RWPE1 (cell line): ENCODE measurements around the gene TMEM252.

Experiments
- CTCF ChIA-PET: fragments of 350-600 bp; sonication (Branson Sonifier 250); formaldehyde crosslinking; extraction: SDS; loops from one replicate; lab custom pipeline; 2021; lab: Yijun Ruan, JAX
- POLR2A ChIA-PET: fragments of 400-600 bp; formaldehyde crosslinking; extraction: SDS; loops from one replicate; lab custom pipeline; 2020; ENCODE audit warnings: antibody characterized with exemption; ENCODE audit not compliant: low non-redundant PET; lab: Yijun Ruan, JAX
- DNase-seq: peaks from one replicate; pipeline ENCODE4 v3.0.0; 2012; ENCODE audit warnings: low spot score
- H3K27ac ChIP-seq: fragments of 450-650 bp; 2 replicates; pipeline ENCODE4 v1.5.1; 2017
- CTCF ChIP-seq: fragments of 450-650 bp; conservative IDR thresholded peaks from 2 replicates; pipeline ENCODE4 v1.5.1; 2017; ENCODE audit warnings: low read depth, mild to moderate bottlenecking

The TMEM252 gene

DNA sequence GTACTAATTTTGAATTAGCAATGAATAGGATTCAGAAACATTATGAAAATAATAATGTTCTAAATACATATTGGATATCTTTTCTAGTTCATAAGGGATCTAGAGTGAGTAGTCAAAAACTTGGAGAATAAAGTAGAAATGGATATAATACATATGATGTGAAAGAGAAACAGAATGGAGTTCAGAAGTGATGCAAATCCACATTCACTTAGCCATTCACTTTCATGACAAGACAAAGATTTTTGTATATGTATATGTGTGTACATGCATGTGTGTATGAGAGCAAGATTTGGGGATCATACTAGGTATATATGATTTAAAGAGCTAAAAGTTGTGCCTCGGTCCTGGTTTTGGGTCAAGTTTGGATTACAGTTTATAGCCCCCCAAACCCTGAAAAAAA is 34.1 kb downstream of the TMEM252 start:
- CTCF ChIA-PET, result interaction anchor here (0.8 to 1.5 kb wide), 3 partner anchors 8 to 14 kb away, joined by 3 to 6 read pairs (median 4); no protein-coding TSS in a partner anchor
- POLR2A ChIA-PET, result no interaction called here
- no peak for TF ChIP-seq CTCF

DNA sequence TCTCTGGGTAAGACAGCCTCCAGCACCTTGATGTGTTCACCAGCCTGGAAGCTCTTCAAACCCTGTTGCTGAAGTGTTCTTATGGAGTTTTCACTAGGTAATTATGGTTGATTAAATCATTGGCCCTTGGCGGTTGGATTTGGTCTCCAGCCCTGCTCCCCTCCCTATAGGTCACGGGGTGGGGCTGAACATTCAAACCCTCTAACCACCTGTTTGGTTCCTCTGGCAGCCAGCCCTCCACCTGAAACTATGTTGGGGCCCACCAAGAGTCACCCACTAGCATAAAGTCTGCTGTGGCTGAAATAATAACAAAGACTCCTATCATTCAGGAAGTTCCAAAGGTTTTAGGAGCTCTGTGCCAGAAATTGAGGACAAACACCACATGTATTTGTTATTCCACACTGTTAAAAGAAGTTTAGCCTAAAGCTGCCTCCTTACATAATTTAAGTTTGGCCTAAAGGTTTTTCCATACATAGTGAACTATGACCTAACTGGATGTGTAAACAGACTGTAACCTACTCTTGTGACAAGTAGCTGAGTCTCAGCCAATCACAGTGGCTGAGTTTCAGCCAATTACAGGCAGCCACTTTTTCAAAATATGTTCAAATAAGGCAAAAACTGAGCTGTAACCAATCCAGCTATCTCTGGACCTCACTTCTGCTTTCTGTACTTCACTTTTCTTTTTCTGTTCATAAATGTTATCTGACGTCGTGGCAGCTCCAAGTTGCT is 34.8 kb downstream of the TMEM252 start:
- no peak for DNase-seq
- ChIA-PET CTCF (no interaction called here), POLR2A (no interaction called here)
- no peak for TF ChIP-seq CTCF
- no peak overlapping the region for H3K27ac ChIP-seq

More for the DNA sequence above, 34.1 kb downstream of the TMEM252 start:
- H3K27ac ChIP-seq, result no peak overlapping the region
- DNase-seq, result no peak

DNA sequence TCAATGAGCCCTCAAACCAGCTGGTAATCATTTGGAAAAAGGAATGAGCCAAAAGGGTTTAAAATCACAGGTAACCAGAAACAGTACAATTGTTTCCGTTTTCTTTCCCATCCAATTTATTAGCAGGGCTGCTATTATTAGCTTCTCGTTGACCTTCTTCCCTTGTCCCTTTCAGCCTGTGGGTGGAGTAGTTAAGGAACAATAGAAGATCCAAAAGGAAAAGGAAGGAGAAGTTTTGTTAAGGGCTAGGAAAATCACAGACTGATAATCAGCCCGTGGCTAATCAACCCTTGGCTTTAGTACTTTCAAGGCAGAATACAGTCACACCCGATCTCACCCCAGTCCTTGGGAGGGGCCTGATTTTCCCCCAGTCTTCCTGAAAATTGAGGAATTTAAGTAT is 38.4 kb downstream of the TMEM252 start:
- no peak for TF ChIP-seq CTCF
- ChIA-PET CTCF (no interaction called here), POLR2A (no interaction called here)
- DNase-seq, result no peak
- H3K27ac ChIP-seq, result no peak overlapping the region

DNA sequence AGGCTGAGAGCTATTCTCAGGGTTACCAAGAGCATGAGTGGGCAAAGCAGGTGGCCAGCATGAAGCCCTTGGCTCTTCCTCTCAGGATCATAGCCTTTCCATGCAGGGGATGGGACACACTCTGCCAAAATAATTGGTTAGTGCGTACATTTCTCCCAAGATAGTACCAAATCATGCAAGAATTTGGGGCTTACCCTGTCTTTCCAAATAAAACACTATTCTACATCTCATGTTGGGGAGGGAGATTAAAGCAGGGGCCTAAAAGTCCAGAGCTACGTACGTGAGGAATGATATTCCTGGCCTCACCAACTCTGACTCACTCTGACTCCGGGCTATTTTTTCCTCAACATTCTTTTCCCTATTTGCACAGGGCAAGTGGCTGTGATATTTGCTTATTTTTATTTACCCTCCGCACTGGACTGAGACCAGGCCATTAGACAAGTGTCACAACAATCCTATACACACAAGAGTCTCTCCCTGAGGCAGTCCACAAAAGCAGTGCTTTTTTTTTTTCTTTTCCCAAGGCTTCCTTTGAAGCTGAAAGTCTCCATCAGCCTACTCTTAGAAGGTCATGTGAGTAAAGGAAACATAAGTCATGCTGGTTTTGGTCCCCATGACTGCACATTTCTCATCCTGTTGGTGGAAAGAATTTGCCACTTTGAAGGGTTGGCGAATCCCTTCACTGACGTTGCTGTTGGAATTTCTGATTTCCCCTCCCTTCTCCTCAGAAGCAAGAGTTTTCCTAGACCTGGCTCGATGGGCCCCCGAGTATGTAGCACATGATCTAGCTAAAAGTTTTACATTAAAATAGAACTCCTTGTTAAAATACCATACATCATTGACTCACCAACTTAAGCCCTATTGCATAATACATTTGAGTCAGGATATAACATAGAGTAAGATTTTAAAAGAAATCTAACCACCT is 40.0 kb downstream of the TMEM252 start:
- H3K27ac ChIP-seq, result no peak overlapping the region
- POLR2A ChIA-PET, result no interaction called here
- peak; percentile 38 for DNase-seq
- no peak for TF ChIP-seq CTCF
- CTCF ChIA-PET, result no interaction called here

DNA sequence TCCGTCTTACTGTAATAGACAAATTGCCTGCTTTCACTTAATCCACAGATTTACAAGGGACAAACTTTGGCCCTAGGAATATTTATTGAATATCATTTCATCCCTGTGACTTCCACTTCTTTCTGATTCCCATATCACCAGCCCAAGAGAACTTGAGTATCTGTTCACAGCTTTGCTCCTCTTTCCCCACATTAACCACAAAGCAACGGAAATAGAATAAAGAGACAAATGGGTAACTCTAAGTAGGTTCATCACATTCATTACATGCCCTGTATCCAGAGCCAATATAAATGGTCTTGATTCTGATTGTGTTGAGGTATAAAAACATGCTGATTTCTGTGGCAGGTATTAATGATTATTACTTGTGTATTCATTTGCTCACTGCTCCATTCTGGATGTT is 41.9 kb downstream of the TMEM252 start:
- no peak for TF ChIP-seq CTCF
- no peak overlapping the region for H3K27ac ChIP-seq
- CTCF ChIA-PET, result no interaction called here
- no peak for DNase-seq
- POLR2A ChIA-PET, result no interaction called here

GRCh38 chr9:68497629-68498028 is 43.1 kb downstream of the TMEM252 start:
- ChIA-PET POLR2A (no interaction called here), CTCF (interaction anchor here (0.6 to 0.8 kb wide), 2 partner anchors 9 to 52 kb away, joined by 3 to 4 read pairs; no protein-coding TSS in a partner anchor)
- H3K27ac ChIP-seq, result no peak overlapping the region
- no peak for DNase-seq
- TF ChIP-seq CTCF, result no peak
